Kidney epithelial cell (primary cell): ENCODE measurements around the gene TUBGCP3. TPM values are rescaled to one million over a fixed set of nuclear protein-coding genes. Genes with fewer than 3 reads are reported as not detected.

Experiments used
- DNase-seq: peaks from one replicate; pipeline ENCODE4 v3.0.0-alpha.2; 2010; ENCODE audit warnings: low read depth
- H3K27me3 ChIP-seq: 2 replicates; pipeline ENCODE4 v1.6.0; 2011; ENCODE audit warnings: low read length; ENCODE audit not compliant: control insufficient read depth, insufficient read depth
- H3K36me3 ChIP-seq: 2 replicates; pipeline ENCODE4 v1.5.1; 2011; ENCODE audit warnings: low read length; ENCODE audit not compliant: control insufficient read depth, insufficient read depth
- H3K4me3 ChIP-seq: 2 replicates; pipeline ENCODE4 v1.5.1; 2011; ENCODE audit warnings: low read depth, mild to moderate bottlenecking, control low read depth, low read length
- total RNA-seq: library from RNA; depleted of rRNA; stranded (reverse); fragments of >200 nt; gene quantifications from 2 replicates; pipeline ENCODE4 v1.2.3, GENCODE V29; 2015
- TF ChIP-seq, protein P1 (sequence below): IDR thresholded peaks from 2 replicates; pipeline ENCODE4 v1.5.1; 2011; ENCODE audit warnings: mild to moderate bottlenecking, moderate library complexity, low read length, control low read depth, inconsistent platforms; ENCODE audit not compliant: insufficient read depth, poor library complexity, severe bottlenecking

TUBGCP3 gene
- total RNA-seq, 1 donor from 2014 or later = 18.0 TPM

DNA sequence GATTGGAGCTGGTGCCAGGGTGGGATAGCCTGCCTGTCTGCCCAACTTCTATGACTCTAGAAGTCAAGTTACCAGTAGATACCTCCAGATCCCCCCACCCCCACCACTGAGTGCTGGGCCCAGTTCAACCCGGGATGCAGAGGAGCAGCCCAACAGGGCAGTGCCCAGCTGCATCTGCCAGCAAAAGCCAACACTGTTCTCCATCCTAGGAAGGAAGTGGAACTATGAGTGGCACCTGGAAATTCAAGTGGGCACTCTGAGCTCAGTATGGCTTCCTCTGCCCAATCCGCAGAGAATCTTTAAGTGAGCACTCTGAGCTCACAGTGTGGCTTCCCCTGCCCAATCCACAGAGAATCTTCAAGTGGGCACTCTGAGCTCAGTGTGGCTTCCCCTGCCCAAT, 14.2 kb downstream of the TUBGCP3 start:
- Histone ChIP-seq H3K36me3 (no peaks in the 10 kb centered on the region), H3K4me3 (no peak overlapping the region), H3K27me3 (no peaks in the 10 kb centered on the region)
- TF ChIP-seq, protein P1, sequence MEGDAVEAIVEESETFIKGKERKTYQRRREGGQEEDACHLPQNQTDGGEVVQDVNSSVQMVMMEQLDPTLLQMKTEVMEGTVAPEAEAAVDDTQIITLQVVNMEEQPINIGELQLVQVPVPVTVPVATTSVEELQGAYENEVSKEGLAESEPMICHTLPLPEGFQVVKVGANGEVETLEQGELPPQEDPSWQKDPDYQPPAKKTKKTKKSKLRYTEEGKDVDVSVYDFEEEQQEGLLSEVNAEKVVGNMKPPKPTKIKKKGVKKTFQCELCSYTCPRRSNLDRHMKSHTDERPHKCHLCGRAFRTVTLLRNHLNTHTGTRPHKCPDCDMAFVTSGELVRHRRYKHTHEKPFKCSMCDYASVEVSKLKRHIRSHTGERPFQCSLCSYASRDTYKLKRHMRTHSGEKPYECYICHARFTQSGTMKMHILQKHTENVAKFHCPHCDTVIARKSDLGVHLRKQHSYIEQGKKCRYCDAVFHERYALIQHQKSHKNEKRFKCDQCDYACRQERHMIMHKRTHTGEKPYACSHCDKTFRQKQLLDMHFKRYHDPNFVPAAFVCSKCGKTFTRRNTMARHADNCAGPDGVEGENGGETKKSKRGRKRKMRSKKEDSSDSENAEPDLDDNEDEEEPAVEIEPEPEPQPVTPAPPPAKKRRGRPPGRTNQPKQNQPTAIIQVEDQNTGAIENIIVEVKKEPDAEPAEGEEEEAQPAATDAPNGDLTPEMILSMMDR = no peak
- no peak for DNase-seq

DNA sequence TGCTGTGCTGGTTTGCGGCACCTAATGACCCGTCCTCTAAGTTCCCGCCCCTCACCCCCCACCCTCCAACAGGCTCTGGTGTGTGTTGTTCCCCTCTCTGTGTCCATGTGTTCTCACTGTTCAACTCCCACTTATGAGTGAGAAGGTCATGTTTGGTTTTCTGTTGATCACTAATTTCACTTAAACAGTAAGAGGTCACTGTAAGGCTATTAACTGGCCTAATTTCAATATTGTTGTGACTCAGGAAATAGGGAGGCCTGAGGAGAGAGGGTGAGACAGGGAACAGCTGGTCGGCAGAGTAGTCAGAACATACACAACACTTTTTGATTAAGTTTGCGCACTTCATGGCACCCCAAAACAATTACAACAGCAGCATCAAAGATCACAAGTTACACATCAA, 15.6 kb downstream of the TUBGCP3 start:
- no peak for DNase-seq

DNA sequence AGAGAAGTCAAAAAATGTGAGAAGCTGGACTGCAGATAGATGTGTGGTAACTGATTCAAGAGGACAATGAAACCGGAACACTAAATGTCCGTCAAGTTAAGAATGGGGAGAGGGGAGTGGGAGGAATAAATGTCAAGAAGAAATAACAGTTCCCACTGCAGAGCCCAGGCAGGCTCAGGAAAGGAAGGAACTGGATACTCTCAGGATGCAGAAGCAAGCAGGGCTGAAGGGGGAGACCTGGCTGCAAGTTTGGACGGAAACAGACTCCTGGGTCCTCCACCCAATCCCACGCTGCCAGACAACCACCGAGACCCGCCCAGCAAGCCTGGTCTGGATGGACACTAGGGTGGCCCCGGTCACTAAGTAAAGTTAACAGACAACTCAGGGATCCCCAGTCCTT, 18.1 kb downstream of the TUBGCP3 start:
- TF ChIP-seq, protein P1 = no peak
- no peaks in the 10 kb centered on the region for H3K36me3 ChIP-seq
- H3K27me3 ChIP-seq = no peaks in the 10 kb centered on the region
- DNase-seq = no peak
- no peak overlapping the region for H3K4me3 ChIP-seq

More for the DNA sequence above, 15.6 kb downstream of the TUBGCP3 start:
- no peaks in the 10 kb centered on the region for H3K36me3 ChIP-seq
- TF ChIP-seq, protein P1 = no peak
- H3K4me3 ChIP-seq = no peak overlapping the region
- no peaks in the 10 kb centered on the region for H3K27me3 ChIP-seq

DNA sequence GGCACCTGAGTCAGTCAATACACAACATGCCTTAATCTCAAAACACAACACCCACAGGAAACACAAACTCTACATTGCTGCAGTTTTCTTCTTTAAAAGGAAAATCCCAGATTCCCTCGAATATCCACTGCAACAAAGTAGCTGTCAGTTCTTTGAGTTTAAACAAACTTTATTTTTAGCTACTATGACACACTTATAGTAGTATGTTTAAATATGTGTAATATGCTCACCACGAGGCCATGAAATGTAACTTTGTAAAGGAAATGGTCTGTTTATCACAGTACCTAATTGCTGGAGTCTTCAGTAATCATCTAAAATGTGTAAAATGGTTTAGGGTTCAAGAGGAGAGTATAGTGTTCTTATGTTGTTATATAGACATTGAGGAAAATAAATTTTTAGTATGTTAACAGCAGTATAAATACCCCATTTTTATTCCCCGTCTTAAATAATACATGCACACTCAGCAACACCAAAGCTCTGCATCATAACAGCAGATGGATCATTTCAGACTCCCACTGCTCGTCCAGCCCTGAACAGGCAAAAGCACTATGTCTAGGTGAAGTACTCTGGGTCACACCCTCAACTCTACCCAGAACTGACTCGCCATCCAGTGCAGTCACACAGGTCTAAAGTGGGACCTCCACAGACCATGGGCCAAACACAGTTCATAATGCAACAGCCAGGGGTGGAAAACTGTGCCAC, 20.6 kb downstream of the TUBGCP3 start:
- Histone ChIP-seq H3K27me3 (no peaks in the 10 kb centered on the region), H3K36me3 (no peaks in the 10 kb centered on the region), H3K4me3 (no peak overlapping the region)
- DNase-seq = no peak
- TF ChIP-seq, protein P1 = no peak

DNA sequence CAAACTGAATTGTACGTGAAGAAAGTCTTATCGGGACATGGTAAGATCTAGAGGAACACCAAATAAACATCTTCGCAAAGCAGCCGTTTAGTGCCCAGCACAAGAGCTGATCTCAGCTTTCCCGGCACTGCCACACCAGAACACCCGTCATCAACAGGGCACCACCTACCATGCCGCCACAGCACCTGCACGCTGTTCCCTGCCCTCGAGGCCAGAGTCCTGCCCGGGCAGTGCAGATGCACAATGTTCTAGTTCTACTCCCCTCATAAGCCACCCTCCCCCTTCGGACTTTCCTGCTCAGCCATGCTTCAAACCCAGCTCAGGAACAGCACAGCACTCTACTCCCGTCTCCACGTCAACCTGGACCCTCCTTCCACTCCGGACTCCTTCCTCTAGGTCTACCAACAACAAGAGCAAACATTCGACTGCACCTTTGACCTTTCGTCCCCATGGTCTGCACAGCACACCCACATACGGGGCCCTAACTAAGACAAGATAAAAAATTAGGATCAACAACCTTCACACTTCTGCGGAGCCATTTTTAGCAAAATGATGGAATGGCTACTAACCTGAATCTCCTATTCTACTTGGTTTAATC, 25.1 kb downstream of the TUBGCP3 start:
- no peak overlapping the region for H3K4me3 ChIP-seq
- DNase-seq = no peak
- H3K36me3 ChIP-seq = no peaks in the 10 kb centered on the region
- H3K27me3 ChIP-seq = no peaks in the 10 kb centered on the region
- TF ChIP-seq, protein P1 = no peak
